Stomach (tissue), 4 donors: Measurements from ENCODE around the gene SLC4A11.

ENCODE experiments used
- EP300 ChIP-seq: sonication (generic); formaldehyde crosslinking; IDR thresholded peaks from one replicate; pipeline ENCODE4 v1.6.1; 2017; ENCODE audit warnings: antibody characterized with exemption
- POLR2A ChIP-seq, 4 donors: fragments of 450-650 bp; IDR thresholded peaks; one replicate each; pipeline ENCODE4 v1.6.1; 2016; ENCODE audit warnings: antibody characterized with exemption in 4 of 4, control low read depth in 2 of 4, mild to moderate bottlenecking in 1 of 4, moderate library complexity in 1 of 4
- POLR2AphosphoS5 ChIP-seq, 3 donors: sonication (generic); formaldehyde crosslinking; IDR thresholded peaks; one replicate each; pipeline ENCODE4 v1.6.1; 2016; ENCODE audit warnings: antibody characterized with exemption in 3 of 3
- TF ChIP-seq, protein P1 (sequence below), 7 experiments: fragments of 450-650 bp in 4 of 7; fragments of 200-600 bp in 3 of 7; sonication (generic) in 3 of 7; IDR thresholded peaks; one replicate each; pipeline ENCODE4 v1.5.1; 2016 to 2019; ENCODE audit warnings: antibody characterized with exemption in 7 of 7, control low read depth in 2 of 7, mild to moderate bottlenecking in 1 of 7

DNA sequence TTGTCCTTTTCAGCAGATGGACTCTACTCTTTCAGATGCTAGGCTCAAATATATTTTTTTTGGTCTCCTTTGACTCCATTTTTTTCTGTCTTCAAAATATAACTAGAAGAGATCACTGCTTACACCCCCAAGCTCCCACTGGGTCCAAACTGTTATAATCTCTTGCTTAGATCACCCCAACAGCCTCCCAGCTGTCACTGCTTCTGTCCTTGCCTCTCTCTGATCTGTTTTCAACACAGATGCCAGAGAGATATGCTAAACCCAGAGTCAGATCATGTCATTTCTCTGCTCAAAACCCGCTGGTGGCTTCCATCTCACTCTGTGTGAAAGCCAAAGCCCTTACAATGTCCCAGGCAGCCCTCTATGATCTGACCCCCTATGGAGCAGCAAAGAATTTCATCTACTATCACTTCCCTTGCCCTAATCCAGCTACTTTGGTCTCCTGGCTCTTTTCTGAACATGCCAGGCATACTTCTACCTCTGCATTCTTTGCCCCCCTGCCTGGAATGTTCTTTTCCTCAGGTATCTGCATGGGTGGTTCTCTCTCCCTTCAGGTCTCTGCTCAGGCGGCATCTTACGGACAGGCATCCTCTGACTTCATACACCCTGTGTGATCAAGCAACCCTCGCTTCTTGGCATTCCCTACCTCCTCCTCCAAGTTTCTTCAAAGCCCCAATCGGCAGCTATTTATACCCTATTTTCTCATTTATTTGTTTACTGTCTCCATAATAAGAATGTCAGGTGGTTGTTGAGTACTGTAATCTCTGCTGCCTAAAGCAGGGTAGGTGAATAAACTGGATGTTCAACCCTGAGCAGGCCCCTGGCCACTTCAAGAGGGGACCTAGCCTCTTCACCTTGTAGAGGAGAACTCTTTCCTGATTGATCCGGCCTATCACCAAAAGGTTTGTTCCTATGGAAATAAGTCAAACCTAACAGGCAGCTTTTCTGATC lies 43.6 kb upstream of the SLC4A11 start:
- TF ChIP-seq POLR2A (IDR thresholded peaks at IDR 0.05) (no peak), POLR2AphosphoS5 (IDR thresholded peaks at IDR 0.05) (no peak), EP300 (no peak)
- TF ChIP-seq, protein P1, sequence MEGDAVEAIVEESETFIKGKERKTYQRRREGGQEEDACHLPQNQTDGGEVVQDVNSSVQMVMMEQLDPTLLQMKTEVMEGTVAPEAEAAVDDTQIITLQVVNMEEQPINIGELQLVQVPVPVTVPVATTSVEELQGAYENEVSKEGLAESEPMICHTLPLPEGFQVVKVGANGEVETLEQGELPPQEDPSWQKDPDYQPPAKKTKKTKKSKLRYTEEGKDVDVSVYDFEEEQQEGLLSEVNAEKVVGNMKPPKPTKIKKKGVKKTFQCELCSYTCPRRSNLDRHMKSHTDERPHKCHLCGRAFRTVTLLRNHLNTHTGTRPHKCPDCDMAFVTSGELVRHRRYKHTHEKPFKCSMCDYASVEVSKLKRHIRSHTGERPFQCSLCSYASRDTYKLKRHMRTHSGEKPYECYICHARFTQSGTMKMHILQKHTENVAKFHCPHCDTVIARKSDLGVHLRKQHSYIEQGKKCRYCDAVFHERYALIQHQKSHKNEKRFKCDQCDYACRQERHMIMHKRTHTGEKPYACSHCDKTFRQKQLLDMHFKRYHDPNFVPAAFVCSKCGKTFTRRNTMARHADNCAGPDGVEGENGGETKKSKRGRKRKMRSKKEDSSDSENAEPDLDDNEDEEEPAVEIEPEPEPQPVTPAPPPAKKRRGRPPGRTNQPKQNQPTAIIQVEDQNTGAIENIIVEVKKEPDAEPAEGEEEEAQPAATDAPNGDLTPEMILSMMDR (IDR thresholded peaks at IDR 0.05): no peak
